ENCODE measurements around the gene PGA5.

Gene PGA5

GRCh38 chr11:61265357-61265756 lies 24.4 kb downstream of the PGA5 start (continued):
- TF ChIP-seq CREB5 (CRISPR knock-in tag; IDR thresholded peaks at IDR 0.05; ENCODE audit: low read depth) (no peak), TOX (CRISPR knock-in tag; IDR thresholded peaks at IDR 0.05; ENCODE audit: borderline replicate concordance) (no peak), RARB (CRISPR knock-in tag; IDR thresholded peaks at IDR 0.05) (no peak), TCF4 (CRISPR knock-in tag; IDR thresholded peaks at IDR 0.05; ENCODE audit: borderline replicate concordance) (no peak), ISL1 (CRISPR knock-in tag; IDR thresholded peaks at IDR 0.05) (no peak), ZNF565 (CRISPR knock-in tag; conservative IDR thresholded peaks at IDR 0.05; ENCODE audit: low read depth) (no peak), POU6F1 (CRISPR knock-in tag; IDR thresholded peaks at IDR 0.05; ENCODE audit: borderline replicate concordance, low read depth) (no peak), OSR1 (CRISPR knock-in tag; IDR thresholded peaks at IDR 0.05) (no peak), CSDC2 (CRISPR knock-in tag; IDR thresholded peaks at IDR 0.05) (no peak)

GRCh38 chr11:61266602-61267001 lies 25.6 kb downstream of the PGA5 start:
- ATAC-seq, result no peak

More at GRCh38 chr11:61266602-61267001, 25.6 kb downstream of the PGA5 start:
- TF ChIP-seq ZC3H10 (CRISPR knock-in tag; IDR thresholded peaks at IDR 0.05) (no peak), ESRRG (CRISPR knock-in tag; IDR thresholded peaks at IDR 0.05) (no peak), TSHZ2 (CRISPR knock-in tag; IDR thresholded peaks at IDR 0.05) (no peak), ZFP30 (CRISPR knock-in tag; IDR thresholded peaks at IDR 0.05) (no peak), SNAI2 (CRISPR knock-in tag; IDR thresholded peaks at IDR 0.05) (no peak), PATZ1 (CRISPR knock-in tag; IDR thresholded peaks at IDR 0.05; ENCODE audit: borderline replicate concordance) (no peak), CREB5 (CRISPR knock-in tag; IDR thresholded peaks at IDR 0.05; ENCODE audit: low read depth) (no peak), ISL1 (CRISPR knock-in tag; IDR thresholded peaks at IDR 0.05) (no peak), ARNTL (CRISPR knock-in tag; IDR thresholded peaks at IDR 0.05; ENCODE audit: borderline replicate concordance, low read depth) (no peak), ZFP3 (CRISPR knock-in tag; IDR thresholded peaks at IDR 0.05) (no peak), POU6F1 (CRISPR knock-in tag; IDR thresholded peaks at IDR 0.05; ENCODE audit: borderline replicate concordance, low read depth) (no peak), OSR1 (CRISPR knock-in tag; IDR thresholded peaks at IDR 0.05) (no peak), TOX (CRISPR knock-in tag; IDR thresholded peaks at IDR 0.05; ENCODE audit: borderline replicate concordance) (no peak)
